Measurements from ENCODE around the gene CA4. TPM values are rescaled to one million over a fixed set of nuclear protein-coding genes. Genes with fewer than 3 reads are reported as not detected.
"Not testable (repeated sequence)": the region's sequence is repeated elsewhere in the genome, so short reads cannot be mapped to it uniquely, and the experiment has no call there.

Gene CA4
- total RNA-seq (10 to 100 TPM in 1 of 5 donors, under 1 TPM in 1, not detected in 3; 0.92 to 30.1 TPM), polyA plus RNA-seq (1 to 10 TPM in 2 of 3 donors, under 1 TPM in 1; 0.87 to 4.7 (median 3.0) TPM)
- long read RNA-seq, donor 1 = 0 reads
- long read RNA-seq, donor 2, partial matches to known transcripts = 0 of 2 reads
- long read RNA-seq, donor 2, other reads (novel, unspliced or antisense) = 0 of 2 reads
- long read RNA-seq, donor 3 = 0 reads
- long read RNA-seq, donor 4 = 0 reads
- long read RNA-seq, donor 5 = 0 reads
- long read RNA-seq, donor 6, partial matches to known transcripts = 16 of 16 reads
- long read RNA-seq, donor 6, other reads (novel, unspliced or antisense) = 0 of 16 reads
- long read RNA-seq, donor 7, partial matches to known transcripts = 0 of 1 reads
- long read RNA-seq, donor 7, other reads (novel, unspliced or antisense) = 0 of 1 reads
- long read RNA-seq, donor 8 = 0 reads
- long read RNA-seq, donor 9 = 0 reads
- long read RNA-seq, donor 10 = 0 reads

DNA sequence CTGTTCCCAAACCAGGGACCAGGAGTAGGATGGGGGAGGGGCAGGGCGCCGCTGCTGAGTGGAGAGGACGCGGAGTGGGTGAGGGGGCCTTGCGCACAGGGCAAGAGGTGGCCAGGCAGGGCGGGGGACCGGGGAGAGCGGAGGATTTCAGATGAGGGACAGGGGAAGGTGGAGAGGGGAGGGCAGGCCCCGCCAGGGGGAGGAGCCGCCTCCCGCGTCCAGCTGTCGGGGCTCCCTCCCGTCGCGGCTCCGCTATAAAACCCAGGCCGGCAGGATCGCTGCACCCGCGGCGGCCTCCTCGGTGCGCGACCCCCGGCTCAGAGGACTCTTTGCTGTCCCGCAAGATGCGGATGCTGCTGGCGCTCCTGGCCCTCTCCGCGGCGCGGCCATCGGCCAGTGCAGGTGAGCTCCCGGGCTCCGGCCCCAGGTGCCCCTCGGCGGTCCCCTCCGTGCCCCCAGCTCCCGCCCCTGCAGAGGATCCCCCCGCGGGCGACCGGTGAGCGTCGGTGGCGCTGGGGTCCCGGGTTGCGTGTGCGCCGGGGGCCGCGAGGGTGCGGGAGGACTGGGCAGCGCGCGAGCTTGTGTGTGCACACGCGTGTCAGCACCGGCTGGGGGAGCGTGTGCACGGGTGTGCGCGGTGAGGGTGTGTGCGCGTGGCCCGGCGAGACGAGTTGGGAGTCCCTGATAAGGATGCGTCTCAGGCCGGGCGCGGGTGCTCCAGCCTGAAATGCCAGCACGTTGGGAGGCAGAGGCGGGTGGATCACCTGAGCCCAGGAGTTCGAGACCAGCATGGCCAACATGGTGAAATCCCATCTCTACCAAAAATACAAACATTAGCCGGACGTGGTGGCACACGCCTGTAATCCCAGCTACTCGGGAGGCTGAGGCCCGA is at the start of gene CA4:
Gene CA4, plus strand, starts transcription at position 283 of the 892 bp plus-strand sequence. Its CDS starts 62 bp downstream, at position 345.
- no peak for TF ChIP-seq POLR2A (IDR thresholded peaks at IDR 0.05)
- TF ChIP-seq POLR2AphosphoS5 (IDR thresholded peaks at IDR 0.05) = no peak
- no peak for TF ChIP-seq CTCF (IDR thresholded peaks at IDR 0.05)
- TF ChIP-seq EP300 (IDR thresholded peaks at IDR 0.05) = no peak
- WGBS, 5 donors = 3 to 8% (median 3%) methylated on average over 29 to 81 of the region's 81 CpGs
- no peaks in the 10 kb centered on the region for H3K9me3 ChIP-seq
- H3K4me1 ChIP-seq = peaks cover 18 to 47% (median 30%) of the 10 kb centered on the region in 4 donors
- intact Hi-C loops (cut with DNase I; ENCODE audit: low total_unique reads) = no loop called here
- H3K36me3 ChIP-seq = no peaks in the 10 kb centered on the region
- H3K27ac ChIP-seq = peak within 1 kb of the TSS in 3 of 5 donors; percentile 14 to 37 (median 31)
- H3K27me3 ChIP-seq = peaks cover 7 to 89% (median 45%) of the 10 kb centered on the region in 3 donors
- peak within 1 kb of the TSS; percentile 30 to 53 (median 34) for H3K4me3 ChIP-seq
- no peak for DNase-seq

DNA sequence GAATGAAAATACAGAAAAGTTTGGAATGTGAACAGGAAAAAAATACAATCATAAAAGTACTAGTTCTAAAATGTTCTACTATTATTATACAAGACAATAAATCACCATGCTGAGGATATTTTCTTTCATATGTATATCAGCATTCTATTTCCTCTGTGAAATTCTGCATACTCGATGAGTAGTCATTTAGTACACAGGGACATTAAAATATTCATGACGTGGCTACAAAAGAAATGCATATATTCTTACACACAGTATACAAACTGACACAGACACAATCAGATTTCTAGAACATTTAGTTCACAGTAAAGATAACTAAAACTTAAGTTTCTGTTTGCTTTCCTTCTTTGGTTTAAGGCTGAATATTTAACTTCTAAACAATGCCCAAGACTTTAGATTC is 49.2 kb upstream of the CA4 start:
- intact Hi-C loops (cut with DNase I; ENCODE audit: low total_unique reads); H3K4me1 ChIP-seq; DNase-seq; H3K36me3 ChIP-seq; H3K27ac ChIP-seq; H3K9me3 ChIP-seq; H3K4me3 ChIP-seq: not testable (repeated sequence)
- H3K27me3 ChIP-seq = peaks cover 0 to 12% (median 3%) of the 10 kb centered on the region in 3 donors
- 17 to 80% (median 50%) methylated on average over 1 to 2 of the region's 2 CpGs; no CpG with 5 or more reads in 1 of the 5 donors for WGBS, 5 donors

DNA sequence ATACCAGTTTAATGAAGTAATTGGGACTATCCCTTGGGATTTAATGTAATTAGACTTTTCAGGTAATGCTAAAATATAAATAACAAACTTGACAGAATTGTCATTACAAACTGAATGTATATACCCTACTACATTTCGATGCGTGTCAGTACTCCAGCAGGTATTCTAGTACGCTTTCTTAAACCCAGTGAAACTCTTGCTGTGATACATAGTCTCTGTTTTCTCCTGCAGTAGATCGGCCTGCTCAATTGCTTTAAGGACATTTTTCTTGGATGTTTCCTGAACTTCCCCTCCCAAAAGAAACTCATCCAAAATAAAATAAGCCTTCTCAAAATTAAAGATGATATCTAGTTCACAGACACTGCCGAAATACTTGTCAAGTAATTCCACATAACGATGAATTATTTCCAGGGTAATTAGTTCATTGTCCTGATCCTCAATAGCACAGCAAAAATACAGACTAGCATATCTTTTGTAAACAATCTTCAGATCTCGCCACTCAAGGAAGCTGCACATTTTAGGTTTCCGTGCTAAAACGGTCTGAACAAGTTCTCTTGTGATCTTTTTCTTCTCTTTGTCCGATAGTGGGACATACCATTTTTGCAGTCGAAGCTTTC is 47.6 kb upstream of the CA4 start:
- intact Hi-C loops (cut with DNase I; ENCODE audit: low total_unique reads); H3K4me1 ChIP-seq; H3K9me3 ChIP-seq; H3K36me3 ChIP-seq; DNase-seq: not testable (repeated sequence)
- WGBS, 5 donors = 35 to 51% (median 38%) methylated on average over 11 of the region's 11 CpGs
- Histone ChIP-seq H3K27me3 (peaks cover 0 to 12% (median 3%) of the 10 kb centered on the region in 3 donors), H3K27ac (peak overlapping the region in 1 of 5 donors; percentile 35), H3K4me3 (peak overlapping the region; percentile 14 to 39 (median 31))

- peak overlapping the region in 1 of 5 donors; percentile 35 for H3K27ac ChIP-seq
- WGBS, 5 donors = 9 to 28% (median 11%) methylated on average over 19 to 20 of the region's 20 CpGs
- peaks cover 0 to 7% (median 0%) of the 10 kb centered on the region in 4 donors for H3K4me1 ChIP-seq
- H3K4me3 ChIP-seq = peak overlapping the region; percentile 14 to 39 (median 31)
- no peaks in the 10 kb centered on the region for H3K36me3 ChIP-seq
- no peaks in the 10 kb centered on the region for H3K9me3 ChIP-seq
- TF ChIP-seq EP300 (IDR thresholded peaks at IDR 0.05) = no peak
- TF ChIP-seq POLR2AphosphoS5 (IDR thresholded peaks at IDR 0.05) = no peak
- TF ChIP-seq POLR2A (IDR thresholded peaks at IDR 0.05) = no peak
- TF ChIP-seq CTCF (IDR thresholded peaks at IDR 0.05) = no peak
- intact Hi-C loops (cut with DNase I; ENCODE audit: low total_unique reads) = no loop called here
- H3K27me3 ChIP-seq = peaks cover 0 to 12% (median 3%) of the 10 kb centered on the region in 3 donors
- peak in 1 of 2 donors; percentile 48 for DNase-seq
These were observed 47.1 kb upstream of the CA4 start for GRCh38 chr17:60102632-60103096.

DNA sequence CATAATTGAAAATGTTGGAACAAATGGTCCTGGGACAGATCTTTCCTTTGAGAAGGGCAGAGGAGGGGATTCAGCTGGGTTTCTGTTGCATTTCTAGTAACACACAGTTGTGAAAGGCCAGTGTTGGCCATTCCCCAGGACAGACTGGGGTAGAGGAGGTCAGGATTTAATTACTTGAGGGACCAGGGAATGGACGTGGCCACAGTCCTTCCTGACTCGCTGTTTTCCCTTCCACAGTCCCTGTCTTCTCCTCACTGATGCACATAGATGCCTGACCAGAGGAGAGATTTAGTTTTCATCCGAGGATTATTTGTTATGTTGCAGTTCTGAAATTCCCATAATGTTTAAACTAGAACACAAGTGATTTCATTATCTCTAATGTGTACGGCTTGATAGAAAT is 45.8 kb upstream of the CA4 start:
- no peak for DNase-seq
- no peak for TF ChIP-seq CTCF (IDR thresholded peaks at IDR 0.05)
- TF ChIP-seq POLR2A (IDR thresholded peaks at IDR 0.05) = no peak
- TF ChIP-seq EP300 (IDR thresholded peaks at IDR 0.05) = no peak
- no peak for TF ChIP-seq POLR2AphosphoS5 (IDR thresholded peaks at IDR 0.05)
- peaks cover 0 to 12% (median 3%) of the 10 kb centered on the region in 3 donors for H3K27me3 ChIP-seq
- no peak overlapping the region for H3K27ac ChIP-seq
- 62 to 79% (median 64%) methylated on average over 4 of the region's 4 CpGs for WGBS, 5 donors
- H3K4me1 ChIP-seq = peaks cover 0 to 7% (median 0%) of the 10 kb centered on the region in 4 donors
- H3K4me3 ChIP-seq = no peak overlapping the region
- intact Hi-C loops (cut with DNase I; ENCODE audit: low total_unique reads) = no loop called here
- no peaks in the 10 kb centered on the region for H3K9me3 ChIP-seq
- H3K36me3 ChIP-seq = no peaks in the 10 kb centered on the region

All from stomach (tissue), 19 donors.